Measurements from ENCODE around the gene SRSF11. TPM values are rescaled to one million over a fixed set of nuclear protein-coding genes. Genes with fewer than 3 reads are reported as not detected.
A peak's percentile ranks its signal among the peaks of the same experiment; 100 is the strongest.

Gene SRSF11
- polyA plus RNA-seq, 1 donor (not counting 4 experiments of a cell fraction or from before 2014, with no cell fraction given), result 234 TPM

DNA sequence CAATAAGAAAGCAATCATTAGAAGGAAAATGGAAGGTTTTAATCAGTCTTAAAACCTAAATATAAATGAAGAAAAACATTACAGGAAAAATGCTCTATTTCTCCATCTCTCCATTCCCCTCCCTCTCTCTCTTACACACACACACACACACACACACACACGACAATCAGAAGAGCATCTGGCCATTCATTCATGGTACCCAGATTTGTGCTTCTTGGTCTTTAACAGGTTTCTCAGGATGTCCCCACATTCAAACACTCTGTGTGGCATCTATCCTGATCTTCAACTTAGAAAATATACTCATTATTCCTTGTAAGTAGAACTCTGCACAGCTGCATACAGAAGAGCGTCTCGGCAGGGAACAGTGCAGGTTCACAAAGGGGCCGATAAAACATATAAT is 16.6 kb upstream of the SRSF11 start:
- dilution Hi-C loops (cut with MboI; ENCODE audit: extremely low pct_ligation_motif_present, low sequenced_read_pairs), result no loop called here
- no peaks in the 10 kb centered on the region for H3K27me3 ChIP-seq (ENCODE audit: control insufficient read depth, extremely low read depth, insufficient read depth, low read length)
- H3K79me2 ChIP-seq (ENCODE audit: control insufficient read depth, insufficient read depth, low read length), result peaks cover 96% of the 10 kb centered on the region
- FAIRE-seq, result no peak
- peak overlapping the region; percentile 99 for H3K9ac ChIP-seq (ENCODE audit: control insufficient read depth, extremely low read depth, insufficient read depth, low read length)
- H3K36me3 ChIP-seq (ENCODE audit: control insufficient read depth in 2 of 2, extremely low read depth in 1 of 2, insufficient read depth in 2 of 2, low read length in 2 of 2), result peaks cover 6 to 14% of the 10 kb centered on the region in 2 experiments
- no peak for DNase-seq (ENCODE audit: low read depth, low spot score)
- H2AFZ ChIP-seq (ENCODE audit: control insufficient read depth, low read length), result peak overlapping the region; percentile 98
- no peaks in the 10 kb centered on the region for H3K9me1 ChIP-seq (ENCODE audit: control insufficient read depth, extremely low read depth, insufficient read depth, low read length)
- peak overlapping the region; percentile 69 to 100 (median 90) for H3K4me3 ChIP-seq (ENCODE audit: control insufficient read depth in 2 of 3, extremely low read depth in 1 of 3, insufficient read depth in 2 of 3, low read depth in 1 of 3, low read length in 3 of 3)
- H3K4me1 ChIP-seq (ENCODE audit: control insufficient read depth, extremely low read depth, insufficient read depth, low read length), result peaks cover 12% of the 10 kb centered on the region
- no peaks in the 10 kb centered on the region for H3K9me3 ChIP-seq (ENCODE audit: control insufficient read depth, low read depth, low read length)
- H3K27ac ChIP-seq (ENCODE audit: control insufficient read depth, insufficient read depth, low read length), result peak overlapping the region; percentile 99
- H3K4me2 ChIP-seq (ENCODE audit: control insufficient read depth, extremely low read depth, insufficient read depth, low read depth, low read length), result peak overlapping the region; percentile 85
- H4K20me1 ChIP-seq (ENCODE audit: control insufficient read depth, extremely low read depth, insufficient read depth, low read length), result no peaks in the 10 kb centered on the region
- TF ChIP-seq, protein P1, sequence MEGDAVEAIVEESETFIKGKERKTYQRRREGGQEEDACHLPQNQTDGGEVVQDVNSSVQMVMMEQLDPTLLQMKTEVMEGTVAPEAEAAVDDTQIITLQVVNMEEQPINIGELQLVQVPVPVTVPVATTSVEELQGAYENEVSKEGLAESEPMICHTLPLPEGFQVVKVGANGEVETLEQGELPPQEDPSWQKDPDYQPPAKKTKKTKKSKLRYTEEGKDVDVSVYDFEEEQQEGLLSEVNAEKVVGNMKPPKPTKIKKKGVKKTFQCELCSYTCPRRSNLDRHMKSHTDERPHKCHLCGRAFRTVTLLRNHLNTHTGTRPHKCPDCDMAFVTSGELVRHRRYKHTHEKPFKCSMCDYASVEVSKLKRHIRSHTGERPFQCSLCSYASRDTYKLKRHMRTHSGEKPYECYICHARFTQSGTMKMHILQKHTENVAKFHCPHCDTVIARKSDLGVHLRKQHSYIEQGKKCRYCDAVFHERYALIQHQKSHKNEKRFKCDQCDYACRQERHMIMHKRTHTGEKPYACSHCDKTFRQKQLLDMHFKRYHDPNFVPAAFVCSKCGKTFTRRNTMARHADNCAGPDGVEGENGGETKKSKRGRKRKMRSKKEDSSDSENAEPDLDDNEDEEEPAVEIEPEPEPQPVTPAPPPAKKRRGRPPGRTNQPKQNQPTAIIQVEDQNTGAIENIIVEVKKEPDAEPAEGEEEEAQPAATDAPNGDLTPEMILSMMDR (optimal IDR thresholded peaks at IDR 0.05 in 1 of 3, IDR thresholded peaks at IDR 0.05 in 1 of 3, conservative IDR thresholded peaks at IDR 0.05 in 1 of 3; ENCODE audit: extremely low read depth in 1 of 3, insufficient read depth in 2 of 3, low read length in 3 of 3), result no peak
- no peak for TF ChIP-seq EZH2 (IDR thresholded peaks at IDR 0.05; ENCODE audit: low read length)

DNA sequence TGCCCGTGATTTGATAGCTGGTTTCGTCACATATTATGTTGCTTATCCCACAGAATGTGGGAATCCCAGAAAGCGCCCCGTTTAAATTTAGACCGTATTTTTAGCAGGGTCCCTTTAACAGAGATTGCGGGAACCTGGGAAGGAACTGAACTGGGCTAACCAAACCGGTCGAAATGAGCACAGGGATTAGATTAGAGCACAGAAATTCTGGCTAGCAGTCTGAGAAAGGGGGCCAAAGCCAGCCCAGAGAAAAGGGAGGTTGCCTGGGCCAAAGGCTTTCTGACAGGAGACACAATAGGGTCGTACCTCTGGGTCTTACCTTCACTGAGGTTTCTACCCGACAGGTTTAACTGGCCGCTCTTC is 16.1 kb upstream of the SRSF11 start:
- DNase-seq (ENCODE audit: low read depth, low spot score), result no peak
- dilution Hi-C loops (cut with MboI; ENCODE audit: extremely low pct_ligation_motif_present, low sequenced_read_pairs), result no loop called here
- H3K79me2 ChIP-seq (ENCODE audit: control insufficient read depth, insufficient read depth, low read length), result peaks cover 96% of the 10 kb centered on the region
- H3K9me1 ChIP-seq (ENCODE audit: control insufficient read depth, extremely low read depth, insufficient read depth, low read length), result no peaks in the 10 kb centered on the region
- no peak for FAIRE-seq
- H3K4me3 ChIP-seq (ENCODE audit: control insufficient read depth in 2 of 3, extremely low read depth in 1 of 3, insufficient read depth in 2 of 3, low read depth in 1 of 3, low read length in 3 of 3), result peak overlapping the region; percentile 69 to 100 (median 90)
- H2AFZ ChIP-seq (ENCODE audit: control insufficient read depth, low read length), result peak overlapping the region; percentile 98
- peak overlapping the region; percentile 99 for H3K27ac ChIP-seq (ENCODE audit: control insufficient read depth, insufficient read depth, low read length)
- H3K27me3 ChIP-seq (ENCODE audit: control insufficient read depth, extremely low read depth, insufficient read depth, low read length), result no peaks in the 10 kb centered on the region
- H3K9me3 ChIP-seq (ENCODE audit: control insufficient read depth, low read depth, low read length), result no peaks in the 10 kb centered on the region
- peak overlapping the region; percentile 85 for H3K4me2 ChIP-seq (ENCODE audit: control insufficient read depth, extremely low read depth, insufficient read depth, low read depth, low read length)
- H3K4me1 ChIP-seq (ENCODE audit: control insufficient read depth, extremely low read depth, insufficient read depth, low read length), result peaks cover 12% of the 10 kb centered on the region
- H3K36me3 ChIP-seq (ENCODE audit: control insufficient read depth in 2 of 2, extremely low read depth in 1 of 2, insufficient read depth in 2 of 2, low read length in 2 of 2), result peaks cover 6 to 14% of the 10 kb centered on the region in 2 experiments
- no peaks in the 10 kb centered on the region for H4K20me1 ChIP-seq (ENCODE audit: control insufficient read depth, extremely low read depth, insufficient read depth, low read length)
- TF ChIP-seq, protein P1 (optimal IDR thresholded peaks at IDR 0.05 in 1 of 3, IDR thresholded peaks at IDR 0.05 in 1 of 3, conservative IDR thresholded peaks at IDR 0.05 in 1 of 3; ENCODE audit: extremely low read depth in 1 of 3, insufficient read depth in 2 of 3, low read length in 3 of 3), result no peak
- peak overlapping the region; percentile 99 for H3K9ac ChIP-seq (ENCODE audit: control insufficient read depth, extremely low read depth, insufficient read depth, low read length)

Measured in keratinocyte (primary cell).